NCI-H128 (cell line): ENCODE results near the gene ADAMTS6.

ENCODE experiments used
- DNase-seq: peaks from one replicate; lab custom pipeline; 2025; ENCODE audit not compliant: unreplicated experiment; lab: John Stamatoyannopoulos, UW

Gene ADAMTS6

DNA sequence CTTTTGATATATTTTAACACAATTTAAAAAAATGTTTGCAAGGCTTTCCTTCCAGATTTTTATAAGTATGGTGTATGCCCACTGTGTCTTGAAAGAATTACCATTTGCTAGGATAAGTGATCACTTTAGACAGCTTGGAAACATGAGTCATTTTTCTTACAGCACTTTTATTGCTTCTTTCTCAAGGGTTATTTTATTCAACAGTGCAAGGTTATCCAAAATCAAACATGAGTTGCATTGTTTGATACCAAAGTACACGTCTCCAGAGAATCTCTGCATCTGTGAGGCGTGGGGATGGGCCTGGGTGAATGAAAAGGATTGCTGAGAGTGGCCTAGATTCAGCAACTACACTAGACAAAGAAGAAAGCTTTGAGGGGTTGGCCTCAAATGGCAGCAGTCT, 329.6 kb downstream of the ADAMTS6 start:
- no peak for DNase-seq

DNA sequence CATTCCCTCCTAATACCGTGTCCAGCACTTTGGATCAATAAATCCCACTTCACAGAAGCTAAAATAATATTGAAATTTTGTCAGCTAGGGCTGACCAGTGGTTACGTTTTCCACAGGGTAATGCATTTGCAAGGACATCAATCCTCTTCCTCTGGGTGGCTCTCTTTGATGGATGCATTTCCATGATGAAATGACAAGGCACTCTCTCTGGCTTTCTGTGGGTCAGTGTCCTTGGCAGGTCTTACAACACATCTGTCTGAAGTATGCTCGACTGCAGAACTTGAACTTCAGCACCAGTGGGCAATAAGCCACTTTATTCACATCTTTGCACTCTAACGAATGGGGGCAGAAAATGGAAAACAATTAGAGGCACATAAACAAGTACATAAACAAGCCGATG, 330.1 kb downstream of the ADAMTS6 start:
- DNase-seq, result no peak

DNA sequence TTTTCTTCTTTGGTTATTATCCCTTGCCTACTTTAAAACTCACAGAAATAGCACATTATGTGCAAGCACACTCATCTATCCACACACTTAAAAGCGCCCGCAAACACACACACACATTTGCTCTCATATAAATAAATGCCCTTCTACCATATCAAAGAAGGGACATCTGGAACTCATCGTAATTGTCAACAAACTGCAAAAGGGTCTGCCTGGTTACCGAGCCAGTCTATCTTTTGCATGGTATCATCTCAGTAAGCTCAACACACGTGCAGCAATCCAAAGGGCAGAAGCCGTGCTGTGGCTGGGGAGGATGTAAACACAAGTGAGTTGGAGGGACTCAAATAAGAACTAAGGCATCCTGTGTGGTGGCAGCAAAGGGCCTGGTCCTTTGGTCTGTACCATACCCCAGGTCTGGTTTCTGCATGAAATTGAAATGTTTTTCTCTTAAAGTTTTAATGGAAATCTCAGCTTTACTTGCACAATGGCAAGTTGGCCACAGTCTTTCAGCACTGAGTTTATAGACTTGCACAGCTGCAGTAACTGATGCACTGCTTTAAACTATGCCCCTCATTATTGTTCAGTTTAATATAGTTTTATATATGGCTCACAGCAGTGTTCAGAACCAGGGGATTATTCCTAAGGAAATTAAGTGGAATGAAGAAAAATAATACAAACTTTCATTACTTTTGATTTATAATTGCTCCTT, 331.0 kb downstream of the ADAMTS6 start:
- DNase-seq, result no peak

DNA sequence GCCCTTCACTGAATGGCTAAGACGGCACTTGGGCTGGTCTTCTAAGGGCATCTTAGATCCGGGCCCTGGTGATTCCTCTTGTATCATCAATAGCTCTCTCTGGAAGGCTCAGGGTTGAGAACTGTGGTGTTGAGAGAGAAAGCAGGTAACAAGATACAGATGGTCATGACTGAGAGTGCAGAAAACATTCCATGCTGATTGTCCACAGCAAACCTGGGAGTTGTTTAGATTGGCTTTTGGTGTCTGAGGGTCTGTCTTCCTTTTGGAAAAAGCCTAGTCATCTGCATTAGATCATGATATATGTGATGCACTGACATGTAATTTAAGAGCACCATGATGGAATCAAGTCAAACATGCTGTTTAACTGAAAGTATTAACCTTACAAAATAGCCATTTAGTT, 331.9 kb downstream of the ADAMTS6 start:
- DNase-seq, result no peak

DNA sequence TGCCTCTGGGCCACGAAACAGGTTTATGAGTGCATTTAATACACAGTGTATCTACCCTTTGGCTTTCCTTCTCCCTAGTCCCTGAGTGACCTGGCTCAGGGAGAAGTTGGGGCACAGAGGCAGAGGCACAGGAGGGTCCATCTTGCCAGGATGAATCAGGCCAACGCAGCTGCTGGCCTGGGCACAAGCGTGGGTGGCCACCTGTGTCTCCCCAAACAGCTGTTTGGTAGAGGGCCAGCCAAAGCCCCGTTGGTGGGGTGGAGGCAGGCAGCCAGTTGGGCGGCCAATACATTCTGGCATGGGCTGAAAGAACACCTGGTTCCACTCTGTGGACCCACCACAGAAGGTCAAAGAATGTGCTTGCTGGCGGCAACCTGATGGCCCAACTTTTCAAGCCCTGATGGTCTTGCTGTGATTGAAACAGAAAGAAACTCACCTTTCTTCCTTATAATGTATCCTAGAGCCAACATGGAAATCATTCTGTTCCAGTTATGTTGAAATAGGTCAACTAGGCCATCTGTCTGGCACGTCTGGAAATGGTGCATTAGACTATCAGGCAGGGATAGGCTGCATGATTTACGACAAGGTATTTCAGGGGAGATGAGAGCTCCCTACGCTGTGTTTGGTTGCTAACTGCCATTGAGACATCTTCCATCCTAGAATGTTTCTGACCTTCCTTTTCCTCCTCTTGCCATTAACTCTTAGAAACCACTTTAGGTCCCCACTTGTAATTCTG, 337.4 kb downstream of the ADAMTS6 start:
- no peak for DNase-seq

DNA sequence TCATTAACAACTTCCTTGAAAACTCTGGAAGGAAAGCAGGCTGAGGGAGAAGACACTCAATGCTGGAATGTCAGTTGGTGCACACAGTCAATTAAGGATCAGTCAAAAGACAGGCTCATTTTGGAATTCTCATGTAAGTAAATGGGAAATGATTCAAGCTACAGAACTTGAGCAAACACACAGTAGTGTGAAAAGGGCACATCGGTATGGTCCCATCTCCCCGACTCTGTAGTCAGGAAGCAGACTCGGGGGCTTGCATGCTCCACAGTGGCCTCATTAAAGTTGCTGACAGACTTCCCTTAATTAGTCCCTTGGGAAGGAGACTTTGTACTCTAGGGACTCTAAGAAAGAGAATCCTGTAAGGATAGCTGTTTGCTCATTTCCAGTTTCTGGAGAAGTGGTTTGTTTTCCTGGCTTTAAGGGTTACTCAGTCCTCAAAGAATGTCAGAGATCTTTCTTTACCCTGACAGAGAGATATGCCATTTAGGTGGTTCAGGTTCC, 339.2 kb downstream of the ADAMTS6 start:
- DNase-seq, result no peak

DNA sequence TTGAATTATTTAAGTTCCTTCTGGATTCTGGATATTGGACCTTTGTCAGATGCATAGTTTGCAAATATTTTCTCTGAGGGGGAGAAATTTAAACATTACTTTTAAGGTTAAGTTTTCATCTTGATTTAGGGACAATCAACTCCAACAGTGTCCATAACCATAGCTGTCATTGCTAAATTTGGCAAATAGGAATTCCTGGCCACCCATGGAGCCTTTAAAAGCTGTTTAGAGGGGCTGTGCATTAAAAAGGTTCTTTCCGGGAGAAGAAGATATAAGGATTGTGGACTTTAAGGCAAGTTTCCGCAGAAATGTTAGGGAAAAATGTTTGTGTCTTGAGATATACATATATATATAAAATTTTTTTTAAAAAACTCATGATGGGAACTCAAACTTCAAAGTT, 339.7 kb downstream of the ADAMTS6 start:
- DNase-seq, result no peak

DNA sequence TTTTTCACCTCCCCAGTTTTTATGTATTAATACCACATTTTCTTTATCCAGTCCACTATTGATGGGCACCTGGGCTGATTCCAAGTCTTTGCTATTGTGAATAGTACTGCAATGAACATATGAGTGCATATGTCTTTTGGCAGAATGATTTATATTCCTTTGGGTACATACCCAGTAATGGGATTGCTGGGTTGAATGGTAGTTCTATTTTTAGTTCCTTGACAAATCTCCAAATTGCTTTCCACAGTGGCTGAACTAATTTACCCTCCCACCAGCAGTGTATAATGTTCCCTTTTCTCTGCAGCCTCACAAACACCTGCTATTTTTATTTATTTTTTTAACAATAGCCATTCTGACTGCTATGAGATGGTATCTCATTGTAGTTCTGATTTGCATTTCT, 340.2 kb downstream of the ADAMTS6 start:
- no peak for DNase-seq

DNA sequence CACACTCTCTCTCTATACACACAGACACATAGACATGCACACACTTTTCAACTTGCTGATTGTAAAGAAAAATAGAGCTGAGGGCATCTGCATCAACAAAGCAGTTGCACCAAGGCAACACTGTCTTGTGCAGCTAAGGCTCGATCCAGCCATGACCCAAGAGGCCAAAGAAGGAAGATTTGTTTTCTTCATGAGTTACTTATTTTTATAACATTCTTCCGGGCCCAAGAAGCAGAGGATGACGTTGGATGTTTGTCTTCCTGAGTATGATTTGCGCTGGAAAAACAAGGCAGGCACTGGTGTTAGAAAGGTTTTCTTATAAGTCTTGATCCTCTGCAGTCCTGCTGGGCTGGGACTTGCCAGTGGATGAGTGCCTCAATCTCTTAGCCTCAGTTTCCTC, 344.1 kb downstream of the ADAMTS6 start:
- DNase-seq, result no peak

DNA sequence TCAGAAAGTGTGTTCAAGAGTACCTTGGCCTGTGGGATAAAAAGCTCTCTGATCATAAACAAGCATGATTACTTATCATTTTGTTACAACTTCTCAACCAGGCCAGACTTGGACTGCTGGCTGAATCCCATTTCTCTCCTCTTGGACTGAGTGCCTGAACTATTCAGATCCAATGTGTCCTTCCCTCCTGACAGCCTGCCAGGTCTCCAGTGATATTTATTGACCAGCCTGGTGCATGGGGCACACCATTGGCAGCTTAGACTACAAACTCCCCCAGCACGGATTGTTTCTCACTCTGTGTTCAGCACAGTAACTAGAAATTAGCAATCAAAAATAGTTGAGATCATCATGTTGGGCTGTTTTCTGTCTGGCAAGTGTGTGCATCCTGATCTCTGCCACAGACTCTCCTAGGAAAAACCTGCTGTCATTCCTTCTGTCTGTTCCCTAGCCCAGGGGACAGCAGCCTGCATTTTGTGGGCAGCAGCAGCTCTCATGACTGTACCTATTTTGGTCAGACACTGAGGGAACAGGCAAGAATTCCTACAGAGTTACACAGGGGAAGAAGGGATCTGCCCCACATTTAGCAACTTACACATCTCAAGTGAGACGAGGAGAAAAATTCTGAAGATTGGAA, 348.1 kb downstream of the ADAMTS6 start:
- no peak for DNase-seq

DNA sequence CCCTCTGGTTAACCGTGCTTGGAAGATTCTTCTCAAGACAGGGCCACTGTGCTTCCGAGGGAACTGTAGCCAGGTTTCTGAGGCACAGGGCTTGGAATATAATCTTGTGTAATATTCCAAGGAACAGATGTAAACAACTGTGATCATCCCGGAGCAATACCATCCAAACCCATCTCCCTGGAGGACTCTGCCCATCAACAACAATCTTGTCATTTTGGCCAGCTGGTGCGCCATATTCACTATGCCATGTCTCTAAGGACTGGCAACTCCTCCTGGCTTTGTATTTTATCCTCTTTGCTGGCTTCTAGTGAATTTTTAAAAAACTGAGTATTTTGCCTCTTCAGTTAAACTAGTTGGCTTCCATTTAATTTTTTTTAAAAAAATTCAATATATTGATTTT, 349.3 kb downstream of the ADAMTS6 start:
- DNase-seq, result no peak

DNA sequence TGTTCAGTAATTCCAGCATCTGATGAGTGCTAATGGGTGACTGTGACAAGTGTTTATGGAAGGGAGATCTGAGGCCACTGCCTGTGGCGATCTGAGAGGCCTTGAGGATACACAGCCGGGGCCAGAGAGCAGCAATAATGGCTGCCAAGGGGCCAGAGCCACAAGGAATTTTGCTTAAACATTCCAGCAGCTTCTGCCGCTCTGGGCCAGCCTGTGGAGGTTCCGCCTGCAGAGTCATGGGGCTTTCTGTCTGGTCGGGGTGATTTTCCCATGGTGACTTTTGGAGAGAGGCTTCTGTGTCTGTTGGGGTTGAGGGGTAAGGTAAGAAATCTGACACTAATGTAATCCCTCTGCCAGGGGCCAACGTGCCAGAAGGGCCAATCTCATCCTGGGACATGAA, 353.5 kb downstream of the ADAMTS6 start:
- no peak for DNase-seq

DNA sequence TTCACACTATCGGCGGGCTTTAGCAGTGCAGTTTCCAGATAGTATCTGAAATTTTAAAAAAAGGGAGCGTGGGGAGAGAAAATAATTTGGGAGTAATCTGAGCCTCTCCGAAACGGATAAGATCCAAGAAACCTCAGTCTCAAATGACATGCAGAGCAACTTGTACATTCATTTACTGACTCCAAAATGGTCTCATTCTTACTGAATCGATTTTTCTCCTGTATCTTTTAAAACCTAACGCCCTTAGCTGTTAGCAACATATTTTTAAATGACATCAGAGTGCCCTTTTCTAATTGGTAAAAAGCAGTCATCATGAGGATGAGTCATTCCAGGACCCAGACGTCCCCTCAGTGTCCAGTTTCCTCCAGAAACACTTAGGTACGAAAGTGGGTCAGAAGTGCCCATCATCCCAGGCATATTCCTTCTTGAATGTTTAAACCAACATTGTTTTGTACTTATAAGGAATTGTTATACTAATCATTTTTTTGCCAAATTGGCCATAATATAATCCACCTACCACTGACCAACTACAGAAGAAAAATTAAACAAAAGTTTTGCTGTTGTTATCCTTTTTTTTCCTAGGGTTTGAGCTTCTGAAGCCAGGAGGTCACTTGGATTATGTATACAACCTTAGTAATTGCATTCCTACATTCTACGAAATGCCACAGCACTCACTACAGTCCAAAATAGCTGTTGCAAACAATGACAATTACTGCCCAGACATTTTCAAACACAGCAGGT, 354.4 kb downstream of the ADAMTS6 start:
- DNase-seq, result no peak

DNA sequence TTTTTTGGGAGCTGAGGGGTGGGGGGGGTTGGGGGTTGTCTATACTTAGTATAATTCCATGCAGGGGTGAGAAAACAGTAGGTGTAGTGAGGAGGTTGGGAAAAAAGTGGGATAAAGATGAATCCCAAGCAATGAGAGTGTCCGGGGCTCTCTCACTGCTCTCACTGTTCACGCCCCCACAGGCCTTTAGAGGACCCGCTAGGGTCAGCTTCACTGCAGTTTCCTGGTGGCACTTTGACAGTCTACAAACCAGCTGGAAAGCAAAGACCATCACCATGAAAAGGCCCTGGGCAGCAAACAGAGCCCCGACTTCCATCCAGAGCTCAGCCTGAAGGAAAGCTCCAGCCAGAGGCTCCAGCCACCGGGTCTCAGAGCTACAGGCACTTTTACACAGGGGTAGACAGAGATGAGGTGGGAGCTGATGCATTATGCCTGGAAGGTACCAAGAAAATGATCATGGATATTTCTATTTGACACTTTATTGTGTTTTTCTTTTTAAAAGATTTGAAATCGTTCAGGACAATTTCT, 355.1 kb downstream of the ADAMTS6 start:
- DNase-seq, result no peak

DNA sequence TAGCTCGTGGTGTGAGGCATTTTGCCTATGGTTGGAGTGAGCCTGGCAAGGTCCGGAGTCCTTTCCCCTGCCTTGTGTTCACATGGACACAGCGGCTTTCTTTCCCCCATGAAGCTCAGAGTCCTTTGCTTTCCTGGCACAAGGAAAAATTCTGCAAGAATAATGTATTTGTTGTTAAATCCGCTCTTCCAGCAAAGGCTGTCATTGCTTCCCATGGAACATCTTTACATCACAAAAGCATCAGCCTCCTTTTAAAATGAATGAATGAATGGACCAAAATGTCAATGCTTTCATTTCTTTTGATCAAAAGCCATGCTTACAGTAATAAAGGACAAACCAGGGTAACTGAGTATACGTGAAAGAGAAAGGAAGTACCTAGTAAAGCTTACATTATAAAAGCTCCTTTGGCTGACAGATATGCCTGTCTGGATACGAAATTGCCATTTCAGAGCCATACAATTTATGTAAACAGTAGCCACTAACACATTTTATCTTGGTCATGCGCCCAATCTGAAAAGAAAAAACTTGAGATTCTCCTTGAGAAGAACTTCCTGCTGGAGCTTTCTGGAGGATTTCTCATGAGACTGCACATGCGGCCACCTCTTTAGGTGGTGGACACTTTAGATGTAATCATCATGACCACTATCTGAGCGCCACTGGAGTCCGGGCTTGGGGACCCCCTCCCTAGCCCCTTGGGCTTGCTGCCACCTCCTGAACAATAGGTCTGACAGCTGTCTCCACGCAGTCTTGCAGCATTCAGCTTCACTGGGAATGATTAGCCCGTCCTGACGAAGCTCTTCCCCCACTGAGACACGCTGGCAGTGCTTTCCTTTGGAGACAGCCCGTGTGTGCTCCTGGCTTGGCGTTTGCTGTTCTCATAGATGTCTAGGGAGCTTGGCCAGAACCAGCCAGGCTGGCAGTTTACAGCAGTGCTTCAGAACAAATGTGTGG, 355.9 kb downstream of the ADAMTS6 start:
- DNase-seq, result no peak

DNA sequence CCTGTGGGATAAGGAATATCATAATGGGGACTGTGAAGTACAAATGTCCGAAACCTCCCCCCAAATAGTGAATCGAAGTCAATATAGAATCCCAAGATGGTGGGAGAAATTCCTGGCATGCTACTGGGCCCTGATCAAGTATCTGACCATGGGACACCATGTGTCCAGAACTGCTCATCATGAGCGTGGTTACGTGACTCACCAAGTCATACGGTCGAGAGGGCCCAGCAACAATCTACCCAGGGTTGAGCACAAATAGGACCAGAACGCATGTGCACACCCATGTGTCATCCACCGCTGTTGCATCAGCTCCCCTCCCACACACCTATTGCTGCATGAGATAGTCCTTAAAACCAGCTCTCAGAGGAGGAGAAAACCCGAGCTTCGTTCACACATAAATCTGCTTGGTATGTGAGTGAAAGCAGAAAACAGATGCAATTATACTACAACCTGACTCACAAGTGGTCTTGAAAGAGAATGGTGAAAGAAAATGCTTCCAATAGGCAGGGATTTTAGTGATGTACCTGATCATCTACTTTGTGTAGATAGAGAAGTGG, 359.8 kb downstream of the ADAMTS6 start:
- no peak for DNase-seq

DNA sequence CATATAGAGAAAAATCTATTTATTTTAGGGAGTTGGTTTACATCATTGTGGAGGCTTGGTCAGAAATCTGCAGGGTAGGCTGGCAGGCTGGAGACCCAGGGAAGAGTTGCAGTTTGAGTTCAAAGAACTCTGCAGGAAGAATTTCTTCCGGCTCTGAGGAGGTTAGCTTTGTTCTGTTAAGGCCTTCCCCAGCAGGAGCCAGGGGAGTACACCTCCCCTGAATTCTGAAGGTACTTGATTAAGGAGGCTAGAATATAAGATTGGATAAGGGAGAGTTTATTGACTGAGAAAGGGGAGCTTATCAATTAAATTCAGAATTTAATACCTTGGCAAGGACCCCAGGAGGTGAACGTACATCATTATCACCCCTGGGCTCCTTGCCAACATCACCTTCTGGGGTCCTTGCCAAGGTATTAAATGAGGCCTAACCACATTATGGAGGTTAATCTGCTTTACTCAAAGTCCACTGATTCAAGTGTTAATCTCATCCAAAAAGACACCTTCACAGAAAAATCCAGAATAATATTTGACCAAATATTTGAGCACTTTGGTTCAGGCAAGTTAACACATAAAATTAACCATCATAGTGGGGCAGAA, 361.3 kb downstream of the ADAMTS6 start:
- no peak for DNase-seq

DNA sequence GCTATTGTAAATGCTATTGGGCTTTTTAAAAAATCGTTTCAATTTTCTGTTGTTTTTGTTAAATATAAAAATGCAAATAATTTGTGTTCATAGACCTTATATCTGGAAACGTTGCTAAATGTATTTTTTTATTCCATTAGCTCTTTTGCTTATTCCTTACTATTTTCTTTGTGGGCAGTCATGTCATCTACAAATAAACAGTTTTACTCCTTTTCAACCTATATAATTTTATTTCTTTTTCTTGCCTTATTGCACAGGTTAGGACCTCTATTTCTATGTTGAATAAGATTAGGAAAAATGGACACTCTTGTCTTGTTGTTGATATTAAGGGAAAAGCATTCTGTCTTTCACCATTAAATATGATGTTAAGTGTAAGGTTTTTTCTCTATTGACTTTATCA, 364.2 kb downstream of the ADAMTS6 start:
- DNase-seq, result no peak

DNA sequence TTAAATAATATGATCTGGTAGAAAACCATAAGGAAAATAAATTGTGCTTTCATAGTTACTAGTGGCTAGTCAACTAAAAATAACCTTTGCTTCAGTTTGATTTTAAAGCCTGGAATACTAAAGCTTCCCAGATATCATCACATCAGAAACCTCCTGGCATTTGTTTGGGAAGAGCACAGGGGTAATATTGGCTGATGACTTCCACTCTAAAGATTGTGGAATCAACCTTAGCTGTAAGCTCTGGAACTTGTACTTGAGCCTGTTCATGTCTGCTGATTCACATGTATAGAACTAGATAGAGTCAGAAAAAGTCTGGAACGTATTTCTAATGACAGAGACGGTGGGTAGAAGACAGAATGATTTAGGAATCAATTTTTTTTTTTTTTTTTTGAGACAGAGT, 367.9 kb downstream of the ADAMTS6 start:
- no peak for DNase-seq
